Activated CD4-positive, alpha-beta T cell treated with anti-CD3 and anti-CD28 coated beads, Interleukin-2, amount 10 ng/mL, durations not matched to agents 7 days and 5 days (primary cell): Measurements from ENCODE around the gene RSPH1. TPM values are rescaled to one million over a fixed set of nuclear protein-coding genes. Genes with fewer than 3 reads are reported as not detected.
A peak's percentile ranks its signal among the peaks of the same experiment; 100 is the strongest.

ENCODE experiments used
- CTCF ChIA-PET: fragments of 350-600 bp; sonication (Branson Sonifier 250); formaldehyde crosslinking; loops from one replicate; lab custom pipeline; 2021; ENCODE audit warnings: antibody characterized with exemption; lab: Charles Lee
- POLR2A ChIA-PET: fragments of 350-600 bp; sonication (Branson Sonifier 250); formaldehyde crosslinking; loops from one replicate; lab custom pipeline; 2021; ENCODE audit warnings: antibody characterized with exemption; lab: Charles Lee
- DNase-seq: peaks from one replicate; pipeline ENCODE4 v3.0.0-alpha.2; 2020
- H3K27ac Mint-ChIP-seq: one replicate; pipeline ENCODE4 v1.8.0; 2021; ENCODE audit warnings: mild to moderate bottlenecking, moderate library complexity, mixed read lengths
- H3K27me3 Mint-ChIP-seq: one replicate; pipeline ENCODE4 v1.8.0; 2021; ENCODE audit warnings: mixed read lengths
- H3K36me3 Mint-ChIP-seq: one replicate; pipeline ENCODE4 v1.8.0; 2021; ENCODE audit warnings: low read depth, mixed read lengths
- H3K4me1 Mint-ChIP-seq: one replicate; pipeline ENCODE4 v1.8.0; 2021; ENCODE audit warnings: mixed read lengths
- H3K4me3 Mint-ChIP-seq: one replicate; pipeline ENCODE4 v1.8.0; 2021; ENCODE audit warnings: mild to moderate bottlenecking, moderate library complexity, mixed read lengths
- H3K9me3 Mint-ChIP-seq: one replicate; pipeline ENCODE4 v1.8.0; 2021; ENCODE audit warnings: mixed read lengths
- total RNA-seq, 2 experiments: library from RNA; stranded (reverse); gene quantifications; one replicate each; pipeline ENCODE4 v1.2.3, GENCODE V29; 2021

Gene RSPH1
- total RNA-seq, 2 experiments from 2014 or later = not detected

DNA sequence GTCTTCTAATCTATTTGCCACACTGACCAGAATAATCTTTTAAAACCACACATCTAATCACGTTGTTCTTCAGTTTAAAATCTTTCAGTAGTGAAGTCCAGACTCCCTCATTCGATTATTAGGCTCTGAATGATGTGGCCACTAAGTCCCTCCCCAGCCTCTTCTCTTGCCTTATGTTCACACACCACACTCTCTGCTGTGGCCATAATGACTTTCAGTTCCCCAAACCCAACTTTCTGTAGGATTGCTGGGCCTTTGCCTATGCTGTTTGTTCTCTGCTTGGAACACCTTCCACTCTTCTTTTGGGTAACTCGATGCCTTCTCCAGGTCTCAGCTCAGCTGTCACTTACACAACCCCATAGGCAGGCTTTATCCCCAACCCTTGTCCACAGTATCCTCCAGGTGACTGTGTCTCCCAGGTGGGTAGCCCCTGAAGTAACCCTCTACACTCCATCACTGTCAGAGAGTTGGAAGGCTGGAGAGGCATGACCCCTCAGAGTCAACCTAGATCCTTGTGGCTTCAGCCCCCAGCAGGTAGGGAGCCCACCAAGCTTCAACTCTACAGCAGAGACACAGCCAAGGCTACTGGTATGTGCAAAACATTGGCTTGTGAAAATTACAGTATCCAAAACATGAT lies 9.2 kb upstream of the RSPH1 start:
- ChIA-PET POLR2A (interaction anchor here (0.6 kb wide), 1 partner anchor 243 kb away, joined by 3 read pairs; no protein-coding TSS in a partner anchor), CTCF (interaction anchor here (1.2 kb wide), 3 partner anchors 9 to 31 kb away, joined by 3 read pairs; partner anchors contain the start of gene RSPH1)
- H3K27ac Mint-ChIP-seq = no peak overlapping the region
- H3K27me3 Mint-ChIP-seq = peaks cover 28% of the 10 kb centered on the region
- H3K4me3 Mint-ChIP-seq = no peak overlapping the region
- no peak for DNase-seq
- no peaks in the 10 kb centered on the region for H3K36me3 Mint-ChIP-seq
- no peaks in the 10 kb centered on the region for H3K9me3 Mint-ChIP-seq
- peaks cover 10% of the 10 kb centered on the region for H3K4me1 Mint-ChIP-seq

DNA sequence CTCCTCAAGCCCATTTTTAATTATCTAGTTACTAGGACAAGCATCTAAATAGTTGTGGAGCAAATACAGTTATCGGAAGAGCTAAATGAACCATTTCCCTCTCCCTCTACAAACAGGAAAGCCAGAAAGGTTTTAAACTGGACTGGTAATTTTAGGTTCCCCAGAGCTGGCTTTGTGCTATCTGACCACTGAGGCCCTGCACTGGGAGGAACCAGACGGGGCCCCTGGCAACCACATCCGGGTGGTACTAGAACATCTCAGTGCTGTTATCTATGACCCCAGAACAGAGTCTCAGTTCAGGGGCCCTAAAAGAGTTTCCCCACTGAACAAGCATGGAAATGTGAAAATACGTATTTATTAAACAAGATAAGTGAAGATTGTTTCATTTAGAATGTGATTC lies 7.7 kb upstream of the RSPH1 start:
- no peak overlapping the region for H3K4me3 Mint-ChIP-seq

DNA sequence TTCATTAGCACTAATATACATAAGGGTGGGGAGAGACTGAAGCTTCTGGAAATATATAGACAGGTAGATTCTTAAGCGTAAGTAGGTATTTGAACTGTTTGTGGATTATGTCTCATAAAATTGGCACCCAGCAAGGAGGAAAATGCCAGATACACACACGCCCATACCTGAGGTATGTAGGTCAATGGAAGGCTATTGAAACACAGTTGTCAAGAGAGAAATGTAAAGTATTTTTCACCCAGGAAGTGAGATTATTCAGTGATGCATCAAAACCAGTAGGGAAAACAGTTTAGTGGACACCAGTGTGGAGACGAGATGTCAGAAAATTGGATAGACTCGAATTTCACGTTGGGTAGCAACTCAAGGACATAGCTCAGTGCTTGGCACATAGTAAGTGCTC lies 4.7 kb upstream of the RSPH1 start:
- Mint-ChIP-seq H3K27ac (no peak overlapping the region), H3K4me1 (peaks cover 20% of the 10 kb centered on the region), H3K9me3 (no peaks in the 10 kb centered on the region), H3K27me3 (peaks cover 11% of the 10 kb centered on the region), H3K36me3 (no peaks in the 10 kb centered on the region), H3K4me3 (no peak overlapping the region)
- CTCF ChIA-PET = interaction anchor here (0.5 kb wide), 1 partner anchor 939 kb away, joined by 3 read pairs; no protein-coding TSS in a partner anchor
- no peak for DNase-seq
- POLR2A ChIA-PET = no interaction called here

More for the DNA sequence above, 7.7 kb upstream of the RSPH1 start:
- CTCF ChIA-PET = interaction anchor here (0.6 kb wide), 1 partner anchor 8 kb away, joined by 5 read pairs; no protein-coding TSS in a partner anchor
- Mint-ChIP-seq H3K9me3 (no peaks in the 10 kb centered on the region), H3K4me1 (peaks cover 10% of the 10 kb centered on the region), H3K36me3 (no peaks in the 10 kb centered on the region), H3K27me3 (peaks cover 17% of the 10 kb centered on the region), H3K27ac (peak overlapping the region; percentile 70)
- POLR2A ChIA-PET = no interaction called here
- DNase-seq = no peak

DNA sequence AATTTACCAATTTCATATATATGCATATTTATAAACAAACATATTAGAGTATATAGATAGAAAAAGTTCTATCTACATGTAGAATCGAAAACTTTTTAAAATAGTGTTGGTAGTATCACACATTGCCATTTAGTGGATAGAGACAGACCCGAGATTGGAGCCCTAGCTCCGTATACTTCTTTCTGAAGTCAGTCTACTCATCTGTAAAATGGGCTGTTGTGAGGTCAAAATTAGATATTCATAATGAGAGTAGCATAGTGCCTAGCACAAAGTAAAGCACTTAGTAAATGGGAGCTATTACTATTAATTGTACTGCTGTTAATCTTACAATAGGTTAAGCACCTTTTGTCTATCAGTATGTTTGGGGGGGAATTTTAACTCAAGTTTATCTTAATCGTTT lies 4.2 kb upstream of the RSPH1 start:
- CTCF ChIA-PET = no interaction called here
- POLR2A ChIA-PET = no interaction called here
- no peak overlapping the region for H3K4me3 Mint-ChIP-seq

DNA sequence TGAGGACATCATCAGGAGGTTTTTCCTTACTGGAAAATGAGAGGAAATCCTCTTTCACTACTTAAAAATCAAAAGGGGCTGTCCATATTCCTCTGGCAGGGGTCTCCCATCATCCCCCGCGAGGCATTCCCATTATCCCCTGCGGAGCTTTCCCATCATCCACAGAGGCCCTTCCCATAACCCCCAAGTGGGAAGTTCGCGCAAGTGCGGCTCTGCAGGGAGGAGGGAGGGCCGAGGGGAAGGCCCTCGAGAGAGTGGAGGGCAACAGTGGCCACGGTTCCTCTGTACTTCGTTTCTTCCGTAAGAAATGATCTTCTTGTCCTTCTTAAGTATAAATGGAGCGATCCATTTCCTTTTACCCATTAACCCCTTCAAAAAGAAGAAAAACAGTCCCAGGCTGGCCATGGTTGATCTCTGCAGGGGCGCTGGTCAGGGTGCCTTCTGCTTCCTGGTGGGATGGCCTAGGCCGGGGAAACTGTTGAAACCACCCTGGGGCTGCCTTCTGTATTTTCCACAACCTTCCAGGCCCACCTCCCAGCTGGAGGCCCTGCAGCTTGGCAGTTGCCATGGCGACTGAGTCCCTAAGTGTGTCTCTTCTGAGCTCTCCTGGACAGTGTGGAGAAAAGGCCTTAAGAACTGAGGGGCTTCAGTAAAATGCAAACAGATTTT lies 3.6 kb upstream of the RSPH1 start:
- H3K4me3 Mint-ChIP-seq = no peak overlapping the region
- H3K4me1 Mint-ChIP-seq = peaks cover 25% of the 10 kb centered on the region
- no peaks in the 10 kb centered on the region for H3K9me3 Mint-ChIP-seq
- no peaks in the 10 kb centered on the region for H3K36me3 Mint-ChIP-seq
- DNase-seq = no peak
- H3K27ac Mint-ChIP-seq = no peak overlapping the region
- peaks cover 3% of the 10 kb centered on the region for H3K27me3 Mint-ChIP-seq
- POLR2A ChIA-PET = no interaction called here
- CTCF ChIA-PET = no interaction called here

More for the DNA sequence above, 4.2 kb upstream of the RSPH1 start:
- peaks cover 25% of the 10 kb centered on the region for H3K4me1 Mint-ChIP-seq
- H3K9me3 Mint-ChIP-seq = no peaks in the 10 kb centered on the region
- no peaks in the 10 kb centered on the region for H3K36me3 Mint-ChIP-seq
- DNase-seq = no peak
- peaks cover 10% of the 10 kb centered on the region for H3K27me3 Mint-ChIP-seq
- H3K27ac Mint-ChIP-seq = no peak overlapping the region

DNA sequence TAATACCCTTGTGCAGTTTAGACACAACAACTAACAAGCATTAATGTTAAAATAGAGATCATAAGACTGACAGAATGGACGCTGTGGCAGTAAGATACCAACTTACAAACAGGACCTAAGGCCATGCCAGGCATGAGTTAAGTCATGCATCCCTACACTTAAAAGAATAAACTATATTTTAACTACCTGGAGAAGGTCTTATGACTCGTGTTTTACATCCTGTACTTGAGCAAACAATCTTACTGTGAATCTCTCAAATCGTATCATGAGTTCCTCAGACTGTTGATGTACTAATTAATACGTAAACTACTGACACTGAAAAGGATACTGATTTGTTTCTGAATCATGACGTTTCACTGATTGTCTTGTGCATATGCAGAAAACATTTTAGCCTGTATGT lies 2.0 kb upstream of the RSPH1 start:
- POLR2A ChIA-PET = no interaction called here
- CTCF ChIA-PET = interaction anchor here (1.0 kb wide), 1 partner anchor 36 kb away, joined by 3 read pairs; no protein-coding TSS in a partner anchor
- H3K4me1 Mint-ChIP-seq = peaks cover 15% of the 10 kb centered on the region
- H3K36me3 Mint-ChIP-seq = no peaks in the 10 kb centered on the region
- no peaks in the 10 kb centered on the region for H3K9me3 Mint-ChIP-seq
- H3K27me3 Mint-ChIP-seq = peaks cover 3% of the 10 kb centered on the region
- H3K4me3 Mint-ChIP-seq = no peak overlapping the region
- H3K27ac Mint-ChIP-seq = no peak overlapping the region
- no peak for DNase-seq

DNA sequence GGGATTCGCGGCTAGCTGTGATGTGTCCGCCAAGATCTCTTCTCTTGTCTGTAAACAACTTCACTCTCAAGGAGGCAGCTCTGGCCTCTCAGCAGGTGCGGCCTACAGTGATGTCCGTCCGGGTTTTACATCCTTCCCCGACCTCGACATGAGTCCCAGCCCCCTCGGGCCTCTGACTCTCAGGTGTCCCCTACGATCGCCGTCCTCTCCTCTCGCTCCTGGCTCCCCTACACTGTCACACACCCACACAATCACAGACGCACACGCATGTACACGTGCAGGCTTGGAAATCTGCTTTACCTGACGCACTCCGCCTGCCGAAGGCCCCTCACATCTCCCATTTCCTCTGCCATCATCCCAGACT lies 797 bp upstream of the RSPH1 start:
- CTCF ChIA-PET = interaction anchor here (0.6 to 1.3 kb wide), 4 partner anchors 18 to 1895 kb away, joined by 3 to 4 read pairs (median 4); no protein-coding TSS in a partner anchor
- H3K36me3 Mint-ChIP-seq = no peaks in the 10 kb centered on the region
- peaks cover 22% of the 10 kb centered on the region for H3K4me1 Mint-ChIP-seq
- peak overlapping the region; percentile 78 for H3K27ac Mint-ChIP-seq
- H3K9me3 Mint-ChIP-seq = no peaks in the 10 kb centered on the region
- POLR2A ChIA-PET = no interaction called here
- peak; percentile 12 for DNase-seq
- peak overlapping the region; percentile 84 for H3K4me3 Mint-ChIP-seq
- peaks cover 6% of the 10 kb centered on the region for H3K27me3 Mint-ChIP-seq

DNA sequence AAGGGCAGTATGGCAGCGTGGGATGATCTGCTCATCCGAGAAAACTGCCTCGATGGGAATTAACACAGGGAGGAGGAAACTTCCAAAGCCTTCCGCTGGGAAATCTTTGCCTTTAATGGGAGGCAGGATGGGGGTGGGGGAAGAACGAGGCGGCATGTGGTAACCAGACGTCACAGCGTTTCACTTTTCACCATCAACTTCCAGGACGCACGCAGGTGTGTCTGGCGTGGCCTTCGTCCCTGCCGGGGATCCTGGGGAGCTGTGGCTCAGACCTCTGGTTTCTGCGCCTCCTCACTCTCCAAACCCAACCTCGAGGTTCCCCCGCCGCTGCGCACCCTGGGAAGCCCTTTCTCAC lies 282 bp downstream of the RSPH1 start:
- DNase-seq = no peak
- peak overlapping the region; percentile 78 for H3K27ac Mint-ChIP-seq
- H3K4me1 Mint-ChIP-seq = peaks cover 24% of the 10 kb centered on the region
- POLR2A ChIA-PET = no interaction called here
- H3K4me3 Mint-ChIP-seq = peak overlapping the region; percentile 84
- peaks cover 6% of the 10 kb centered on the region for H3K27me3 Mint-ChIP-seq
- CTCF ChIA-PET = interaction anchor here (1.1 to 1.4 kb wide), 3 partner anchors 10 to 40 kb away, joined by 3 to 4 read pairs (median 3); no protein-coding TSS in a partner anchor
- H3K9me3 Mint-ChIP-seq = no peaks in the 10 kb centered on the region
- H3K36me3 Mint-ChIP-seq = no peaks in the 10 kb centered on the region

DNA sequence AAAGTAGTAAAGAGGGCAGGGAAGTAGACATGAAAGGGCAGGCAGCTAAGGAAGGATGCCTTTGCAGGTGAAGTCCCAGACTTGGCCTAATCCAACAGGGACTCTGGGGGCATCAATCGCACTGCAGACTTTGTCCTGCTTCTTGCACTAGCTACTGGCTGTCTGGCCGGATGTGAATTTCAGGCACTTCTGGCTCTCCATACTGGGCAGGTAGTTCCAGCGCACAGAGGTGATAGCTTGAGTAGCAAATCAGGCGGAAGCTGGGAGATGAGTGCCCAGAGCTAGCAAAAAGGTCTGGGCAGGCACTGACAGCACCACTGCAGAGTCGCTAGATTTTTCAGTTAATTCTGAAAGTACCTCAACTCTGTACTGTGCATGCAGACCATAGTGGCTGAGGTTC lies 997 bp downstream of the RSPH1 start:
- Mint-ChIP-seq H3K9me3 (no peaks in the 10 kb centered on the region), H3K36me3 (no peaks in the 10 kb centered on the region), H3K4me1 (peaks cover 24% of the 10 kb centered on the region), H3K27ac (no peak overlapping the region), H3K27me3 (peaks cover 6% of the 10 kb centered on the region), H3K4me3 (no peak overlapping the region)
- CTCF ChIA-PET = interaction anchor here (0.9 to 1.4 kb wide), 2 partner anchors 10 to 41 kb away, joined by 3 read pairs; no protein-coding TSS in a partner anchor
- DNase-seq = no peak
- POLR2A ChIA-PET = no interaction called here

DNA sequence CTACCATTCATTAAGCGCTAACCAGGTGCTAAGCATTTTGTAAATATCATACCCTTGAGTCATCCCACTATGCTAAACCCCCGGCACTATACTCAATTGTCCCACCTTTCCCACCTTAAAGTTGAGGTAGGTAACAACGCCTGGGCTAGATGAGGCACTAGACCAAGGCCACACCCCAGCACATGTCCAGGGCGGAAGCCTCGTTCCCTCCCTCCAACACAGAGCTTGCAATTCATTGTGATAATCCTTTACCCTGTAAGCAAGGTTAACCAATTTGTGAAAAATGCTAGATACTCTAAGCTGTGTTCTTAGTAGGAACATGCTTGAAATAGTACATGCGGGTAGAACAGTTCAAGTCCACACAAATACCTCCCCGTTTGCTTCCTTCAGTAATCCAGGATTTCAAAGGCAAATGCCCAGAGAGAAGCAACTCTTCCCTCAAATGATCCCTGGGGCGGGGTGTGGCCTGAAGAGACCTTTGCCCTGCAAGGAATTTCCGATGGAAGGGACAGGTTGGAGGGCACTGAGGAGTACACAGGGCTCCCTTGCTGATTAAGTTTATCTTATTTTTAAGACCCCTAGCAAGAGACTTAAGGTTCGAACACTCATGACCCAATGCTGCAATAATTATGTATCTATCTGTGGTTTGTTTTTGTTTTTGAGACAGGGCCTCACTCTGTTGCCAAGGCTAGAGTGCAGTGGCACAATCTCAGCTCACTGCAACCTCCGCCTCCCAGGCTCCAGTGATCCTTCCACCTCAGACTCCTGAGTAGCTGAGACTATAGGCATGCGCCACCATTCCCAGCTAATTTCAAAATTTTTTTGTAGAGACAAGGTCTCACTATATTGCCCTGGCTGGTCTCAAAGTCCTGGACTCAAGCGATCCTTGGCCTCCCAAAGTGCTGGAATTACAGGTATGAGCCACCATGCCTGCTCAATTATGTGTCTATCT lies 2.6 kb downstream of the RSPH1 start:
- H3K27ac Mint-ChIP-seq = no peak overlapping the region
- peaks cover 24% of the 10 kb centered on the region for H3K4me1 Mint-ChIP-seq
- no peaks in the 10 kb centered on the region for H3K36me3 Mint-ChIP-seq
- H3K27me3 Mint-ChIP-seq = peaks cover 4% of the 10 kb centered on the region
- no peak overlapping the region for H3K4me3 Mint-ChIP-seq
- peaks cover 2% of the 10 kb centered on the region for H3K9me3 Mint-ChIP-seq
- no peak for DNase-seq
- ChIA-PET CTCF (no interaction called here), POLR2A (interaction anchor here (0.7 kb wide), 1 partner anchor 34 kb away, joined by 6 read pairs; no protein-coding TSS in a partner anchor)

DNA sequence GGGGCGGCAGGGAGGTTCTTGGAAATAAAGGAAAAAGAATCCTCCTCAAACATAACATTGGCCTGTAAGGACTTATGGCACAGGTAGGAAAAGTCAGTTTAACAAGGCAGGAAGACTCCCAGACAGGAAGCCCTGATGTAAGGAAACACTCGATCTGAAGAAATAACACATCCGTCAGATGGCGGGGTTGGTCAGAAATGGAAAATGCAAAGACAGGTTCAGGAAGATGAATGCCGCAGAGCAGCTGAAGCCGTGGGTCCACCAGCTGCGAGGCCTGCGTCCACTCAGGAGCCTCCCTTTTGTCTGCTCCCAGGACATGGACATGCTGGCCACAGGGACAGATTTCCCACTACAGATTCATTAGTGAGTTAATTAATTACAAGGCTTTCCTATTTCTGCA lies 3.8 kb downstream of the RSPH1 start:
- Mint-ChIP-seq H3K27me3 (peaks cover 8% of the 10 kb centered on the region), H3K4me1 (peaks cover 23% of the 10 kb centered on the region), H3K4me3 (no peak overlapping the region), H3K36me3 (no peaks in the 10 kb centered on the region), H3K9me3 (peaks cover 2% of the 10 kb centered on the region), H3K27ac (no peak overlapping the region)
- ChIA-PET POLR2A (no interaction called here), CTCF (no interaction called here)
- no peak for DNase-seq

DNA sequence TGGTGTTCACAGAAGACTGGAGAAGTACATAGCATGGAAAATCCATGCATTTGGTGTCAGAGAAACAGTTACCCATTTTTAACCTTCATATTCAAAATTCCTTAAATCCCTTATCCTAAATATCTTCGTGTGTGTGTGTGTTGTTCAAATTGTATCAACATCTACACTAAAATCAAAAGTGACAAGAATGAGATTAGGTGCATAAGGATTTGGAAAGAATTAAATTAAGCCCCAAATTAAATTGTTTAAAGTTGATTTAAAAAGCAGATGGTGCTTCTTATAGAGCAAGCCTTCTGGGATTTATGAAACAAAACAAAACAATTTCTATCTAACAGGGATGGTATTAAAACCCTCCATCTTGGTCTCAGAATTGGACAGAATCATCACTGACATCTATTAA lies 4.7 kb downstream of the RSPH1 start:
- DNase-seq = no peak
- no peak overlapping the region for H3K4me3 Mint-ChIP-seq
- ChIA-PET POLR2A (no interaction called here), CTCF (no interaction called here)
- H3K4me1 Mint-ChIP-seq = peaks cover 18% of the 10 kb centered on the region
- no peaks in the 10 kb centered on the region for H3K36me3 Mint-ChIP-seq
- H3K27ac Mint-ChIP-seq = no peak overlapping the region
- H3K27me3 Mint-ChIP-seq = peaks cover 16% of the 10 kb centered on the region
- peaks cover 2% of the 10 kb centered on the region for H3K9me3 Mint-ChIP-seq
